SK-N-SH treated with all-trans-retinoic acid at 6 μM for 48 hours (cell line): ENCODE results near the gene CD3E.

ENCODE experiments used
- BACH2 ChIP-seq: fragments of 250-450 bp; sonication (Bioruptor Pico); IDR thresholded peaks from 2 replicates; pipeline ENCODE4 v1.9.0; 2021; ENCODE audit warnings: mild to moderate bottlenecking, borderline replicate concordance
- RARB ChIP-seq: fragments of 250-450 bp; sonication (Bioruptor Pico); IDR thresholded peaks from 2 replicates; pipeline ENCODE4 v1.8.0; 2021; ENCODE audit warnings: mild to moderate bottlenecking, moderate library complexity
- SNAI2 ChIP-seq: fragments of 250-450 bp; sonication (Bioruptor Pico); IDR thresholded peaks from 2 replicates; pipeline ENCODE4 v1.5.0; 2020; ENCODE audit warnings: mild to moderate bottlenecking, moderate library complexity
- ZFP3 ChIP-seq: fragments of 250-450 bp; sonication (Bioruptor Pico); IDR thresholded peaks from 2 replicates; pipeline ENCODE4 v1.5.0; 2020; ENCODE audit warnings: mild to moderate bottlenecking, moderate library complexity
- ZFP30 ChIP-seq: fragments of 450-650 bp; formaldehyde crosslinking; IDR thresholded peaks from 2 replicates; pipeline ENCODE4 v1.5.0; 2022; ENCODE audit warnings: mild to moderate bottlenecking, moderate library complexity
- ZNF565 ChIP-seq: fragments of 450-650 bp; formaldehyde crosslinking; conservative IDR thresholded peaks from 2 replicates; pipeline ENCODE4 v1.5.0; 2020; ENCODE audit warnings: low read depth, mild to moderate bottlenecking, moderate library complexity
- ZNF70 ChIP-seq: fragments of 450-650 bp; formaldehyde crosslinking; IDR thresholded peaks from 2 replicates; pipeline ENCODE4 v1.5.0; 2020; ENCODE audit warnings: mild to moderate bottlenecking, moderate library complexity
- ZNF8 ChIP-seq: fragments of 450-650 bp; formaldehyde crosslinking; IDR thresholded peaks from 2 replicates; pipeline ENCODE4 v1.5.0; 2020; ENCODE audit warnings: mild to moderate bottlenecking, moderate library complexity
- TF ChIP-seq, protein P1 (sequence below): fragments of 250-450 bp; sonication (Bioruptor Pico); IDR thresholded peaks from 2 replicates; pipeline ENCODE4 v1.8.0; 2020; ENCODE audit warnings: mild to moderate bottlenecking, moderate library complexity, borderline replicate concordance
- TF ChIP-seq, protein P2 (sequence below): fragments of 250-450 bp; sonication (Bioruptor Pico); IDR thresholded peaks from 2 replicates; pipeline ENCODE4 v1.5.1; 2021; ENCODE audit warnings: mild to moderate bottlenecking, moderate library complexity
- TF ChIP-seq, protein P3 (sequence below): fragments of 250-450 bp; sonication (Bioruptor Pico); IDR thresholded peaks from 2 replicates; pipeline ENCODE4 v1.5.1; 2020; ENCODE audit warnings: low read depth, mild to moderate bottlenecking, moderate library complexity
- TF ChIP-seq, protein P4 (sequence below): fragments of 250-450 bp; sonication (Bioruptor Pico); IDR thresholded peaks from 2 replicates; pipeline ENCODE4 v1.5.0; 2020; ENCODE audit warnings: mild to moderate bottlenecking, moderate library complexity

DNA sequence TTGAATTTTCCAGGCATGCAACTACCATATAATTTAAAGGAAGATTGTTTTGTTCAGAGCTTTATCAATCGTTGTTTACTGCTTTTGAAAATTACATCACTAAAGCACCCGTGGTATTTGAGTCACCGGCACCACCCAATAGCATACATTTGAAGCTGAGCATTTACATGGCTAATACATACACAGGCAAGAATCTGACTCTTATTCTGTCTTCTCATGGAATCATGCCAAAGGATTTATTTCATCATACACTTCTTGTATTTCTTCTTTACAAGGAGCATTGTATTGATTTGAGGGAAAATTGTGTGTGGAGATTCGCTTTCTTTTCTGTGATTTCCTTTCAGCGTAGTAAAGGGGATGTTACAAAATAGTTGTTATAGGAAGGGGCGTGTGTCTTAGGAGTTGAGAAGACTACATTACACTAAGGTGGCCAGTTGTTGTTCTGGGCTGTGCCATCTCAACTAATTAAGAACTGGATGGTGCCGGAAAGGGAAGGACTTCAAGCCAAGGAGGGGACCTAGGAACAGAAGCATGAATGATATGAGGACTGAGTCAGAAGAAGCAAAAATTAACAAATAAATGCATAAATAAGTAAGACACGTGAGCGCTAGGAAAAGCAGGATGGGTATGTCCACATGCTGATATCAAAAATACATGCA is 12.9 kb upstream of the CD3E start:
- no peak for TF ChIP-seq RARB (CRISPR knock-in tag)
- TF ChIP-seq, protein P1, sequence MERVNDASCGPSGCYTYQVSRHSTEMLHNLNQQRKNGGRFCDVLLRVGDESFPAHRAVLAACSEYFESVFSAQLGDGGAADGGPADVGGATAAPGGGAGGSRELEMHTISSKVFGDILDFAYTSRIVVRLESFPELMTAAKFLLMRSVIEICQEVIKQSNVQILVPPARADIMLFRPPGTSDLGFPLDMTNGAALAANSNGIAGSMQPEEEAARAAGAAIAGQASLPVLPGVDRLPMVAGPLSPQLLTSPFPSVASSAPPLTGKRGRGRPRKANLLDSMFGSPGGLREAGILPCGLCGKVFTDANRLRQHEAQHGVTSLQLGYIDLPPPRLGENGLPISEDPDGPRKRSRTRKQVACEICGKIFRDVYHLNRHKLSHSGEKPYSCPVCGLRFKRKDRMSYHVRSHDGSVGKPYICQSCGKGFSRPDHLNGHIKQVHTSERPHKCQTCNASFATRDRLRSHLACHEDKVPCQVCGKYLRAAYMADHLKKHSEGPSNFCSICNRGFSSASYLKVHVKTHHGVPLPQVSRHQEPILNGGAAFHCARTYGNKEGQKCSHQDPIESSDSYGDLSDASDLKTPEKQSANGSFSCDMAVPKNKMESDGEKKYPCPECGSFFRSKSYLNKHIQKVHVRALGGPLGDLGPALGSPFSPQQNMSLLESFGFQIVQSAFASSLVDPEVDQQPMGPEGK, result no peak
- no peak for TF ChIP-seq BACH2 (CRISPR knock-in tag)
- no peak for TF ChIP-seq ZFP3 (CRISPR knock-in tag)
- TF ChIP-seq, protein P2, sequence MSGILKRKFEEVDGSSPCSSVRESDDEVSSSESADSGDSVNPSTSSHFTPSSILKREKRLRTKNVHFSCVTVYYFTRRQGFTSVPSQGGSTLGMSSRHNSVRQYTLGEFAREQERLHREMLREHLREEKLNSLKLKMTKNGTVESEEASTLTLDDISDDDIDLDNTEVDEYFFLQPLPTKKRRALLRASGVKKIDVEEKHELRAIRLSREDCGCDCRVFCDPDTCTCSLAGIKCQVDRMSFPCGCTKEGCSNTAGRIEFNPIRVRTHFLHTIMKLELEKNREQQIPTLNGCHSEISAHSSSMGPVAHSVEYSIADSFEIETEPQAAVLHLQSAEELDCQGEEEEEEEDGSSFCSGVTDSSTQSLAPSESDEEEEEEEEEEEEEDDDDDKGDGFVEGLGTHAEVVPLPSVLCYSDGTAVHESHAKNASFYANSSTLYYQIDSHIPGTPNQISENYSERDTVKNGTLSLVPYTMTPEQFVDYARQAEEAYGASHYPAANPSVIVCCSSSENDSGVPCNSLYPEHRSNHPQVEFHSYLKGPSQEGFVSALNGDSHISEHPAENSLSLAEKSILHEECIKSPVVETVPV (CRISPR knock-in tag), result no peak
- no peak for TF ChIP-seq ZFP30
- TF ChIP-seq, protein P3, sequence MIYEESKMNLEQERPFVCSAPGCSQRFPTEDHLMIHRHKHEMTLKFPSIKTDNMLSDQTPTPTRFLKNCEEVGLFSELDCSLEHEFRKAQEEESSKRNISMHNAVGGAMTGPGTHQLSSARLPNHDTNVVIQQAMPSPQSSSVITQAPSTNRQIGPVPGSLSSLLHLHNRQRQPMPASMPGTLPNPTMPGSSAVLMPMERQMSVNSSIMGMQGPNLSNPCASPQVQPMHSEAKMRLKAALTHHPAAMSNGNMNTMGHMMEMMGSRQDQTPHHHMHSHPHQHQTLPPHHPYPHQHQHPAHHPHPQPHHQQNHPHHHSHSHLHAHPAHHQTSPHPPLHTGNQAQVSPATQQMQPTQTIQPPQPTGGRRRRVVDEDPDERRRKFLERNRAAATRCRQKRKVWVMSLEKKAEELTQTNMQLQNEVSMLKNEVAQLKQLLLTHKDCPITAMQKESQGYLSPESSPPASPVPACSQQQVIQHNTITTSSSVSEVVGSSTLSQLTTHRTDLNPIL (CRISPR knock-in tag), result no peak
- TF ChIP-seq ZNF70 (CRISPR knock-in tag), result no peak
- TF ChIP-seq, protein P4, sequence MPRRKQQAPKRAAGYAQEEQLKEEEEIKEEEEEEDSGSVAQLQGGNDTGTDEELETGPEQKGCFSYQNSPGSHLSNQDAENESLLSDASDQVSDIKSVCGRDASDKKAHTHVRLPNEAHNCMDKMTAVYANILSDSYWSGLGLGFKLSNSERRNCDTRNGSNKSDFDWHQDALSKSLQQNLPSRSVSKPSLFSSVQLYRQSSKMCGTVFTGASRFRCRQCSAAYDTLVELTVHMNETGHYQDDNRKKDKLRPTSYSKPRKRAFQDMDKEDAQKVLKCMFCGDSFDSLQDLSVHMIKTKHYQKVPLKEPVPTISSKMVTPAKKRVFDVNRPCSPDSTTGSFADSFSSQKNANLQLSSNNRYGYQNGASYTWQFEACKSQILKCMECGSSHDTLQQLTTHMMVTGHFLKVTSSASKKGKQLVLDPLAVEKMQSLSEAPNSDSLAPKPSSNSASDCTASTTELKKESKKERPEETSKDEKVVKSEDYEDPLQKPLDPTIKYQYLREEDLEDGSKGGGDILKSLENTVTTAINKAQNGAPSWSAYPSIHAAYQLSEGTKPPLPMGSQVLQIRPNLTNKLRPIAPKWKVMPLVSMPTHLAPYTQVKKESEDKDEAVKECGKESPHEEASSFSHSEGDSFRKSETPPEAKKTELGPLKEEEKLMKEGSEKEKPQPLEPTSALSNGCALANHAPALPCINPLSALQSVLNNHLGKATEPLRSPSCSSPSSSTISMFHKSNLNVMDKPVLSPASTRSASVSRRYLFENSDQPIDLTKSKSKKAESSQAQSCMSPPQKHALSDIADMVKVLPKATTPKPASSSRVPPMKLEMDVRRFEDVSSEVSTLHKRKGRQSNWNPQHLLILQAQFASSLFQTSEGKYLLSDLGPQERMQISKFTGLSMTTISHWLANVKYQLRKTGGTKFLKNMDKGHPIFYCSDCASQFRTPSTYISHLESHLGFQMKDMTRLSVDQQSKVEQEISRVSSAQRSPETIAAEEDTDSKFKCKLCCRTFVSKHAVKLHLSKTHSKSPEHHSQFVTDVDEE (CRISPR knock-in tag), result no peak
- TF ChIP-seq SNAI2 (CRISPR knock-in tag), result no peak
- no peak for TF ChIP-seq ZNF8
- TF ChIP-seq ZNF565 (CRISPR knock-in tag), result no peak
